ENCODE measurements around the gene COP1.

Gene COP1

DNA sequence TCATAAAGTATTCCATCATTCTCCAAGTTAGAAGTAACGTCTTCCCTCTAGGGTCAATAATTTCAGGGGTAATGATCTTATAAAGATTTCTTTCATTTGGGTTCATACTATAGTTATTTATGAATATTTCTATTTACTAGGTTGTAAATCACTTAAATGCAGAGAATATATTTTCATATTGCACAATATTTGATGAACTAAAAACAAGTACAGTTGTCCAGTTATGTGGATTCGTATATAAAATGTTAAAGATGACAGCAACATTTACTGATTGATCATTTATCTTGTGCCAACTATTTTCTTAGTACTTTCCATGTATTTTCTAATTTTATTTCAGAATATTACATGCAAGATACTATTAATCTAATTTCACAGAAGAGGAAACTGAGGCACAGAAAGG is 243.3 kb downstream of the COP1 start:
- DNase-seq (ENCODE audit: low read depth), result no peak

DNA sequence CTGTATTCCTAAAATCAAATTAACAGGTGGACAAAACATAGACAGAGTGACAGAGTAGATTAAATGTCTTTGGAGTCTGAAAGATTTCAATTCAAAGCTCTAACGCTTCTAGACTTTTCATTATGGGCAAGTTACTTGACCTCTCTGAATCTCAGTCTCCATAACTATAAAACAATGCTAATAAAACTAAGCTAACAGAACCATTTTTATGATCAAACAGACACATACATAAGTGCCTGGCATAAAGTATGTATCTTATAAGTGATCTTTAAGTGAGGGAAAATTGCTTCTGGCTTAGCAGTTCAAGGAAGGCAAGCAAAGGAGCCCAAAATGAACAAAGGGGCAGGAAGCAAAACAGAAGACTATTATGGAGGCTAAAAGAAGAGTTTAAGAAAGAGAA is 246.9 kb downstream of the COP1 start:
- DNase-seq (ENCODE audit: low read depth), result no peak

DNA sequence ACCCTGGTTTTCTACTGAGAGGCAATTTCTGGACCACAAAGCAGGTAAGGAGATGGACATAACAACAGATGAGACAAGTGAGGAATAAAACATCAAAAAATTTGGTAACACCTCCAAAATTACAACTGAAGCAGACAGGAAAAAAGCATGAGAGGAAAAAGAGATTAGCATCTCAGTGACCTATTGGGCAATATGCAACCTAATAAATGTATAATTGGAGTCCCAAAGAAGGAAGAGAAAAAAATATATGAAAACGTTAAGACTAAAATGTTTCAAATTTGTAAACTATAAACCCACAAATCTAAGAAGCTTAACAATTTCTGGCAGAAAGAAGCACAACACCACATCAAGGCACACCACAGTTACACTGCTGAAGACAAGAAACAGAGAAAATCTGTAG is 255.5 kb downstream of the COP1 start:
- no peak for DNase-seq (ENCODE audit: low read depth)

DNA sequence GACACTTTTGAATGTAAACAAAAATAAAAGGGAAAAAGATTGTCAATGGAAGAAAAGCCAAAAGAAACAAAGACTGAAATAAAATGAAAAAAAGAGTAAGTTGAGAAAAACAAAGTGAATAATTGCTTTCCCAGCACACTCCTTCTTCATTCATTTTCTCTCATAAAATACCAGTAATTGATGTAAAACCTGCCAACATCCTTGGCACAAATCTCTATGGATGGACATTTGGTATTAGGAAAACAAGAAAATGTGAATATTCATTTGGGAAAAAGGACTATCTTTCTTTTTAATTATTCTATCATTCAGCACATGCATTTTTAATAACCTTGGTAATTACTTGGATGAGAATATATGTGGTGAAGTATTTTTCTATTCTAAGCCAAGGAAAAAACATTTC is 259.3 kb downstream of the COP1 start:
- no peak for DNase-seq (ENCODE audit: low read depth)

DNA sequence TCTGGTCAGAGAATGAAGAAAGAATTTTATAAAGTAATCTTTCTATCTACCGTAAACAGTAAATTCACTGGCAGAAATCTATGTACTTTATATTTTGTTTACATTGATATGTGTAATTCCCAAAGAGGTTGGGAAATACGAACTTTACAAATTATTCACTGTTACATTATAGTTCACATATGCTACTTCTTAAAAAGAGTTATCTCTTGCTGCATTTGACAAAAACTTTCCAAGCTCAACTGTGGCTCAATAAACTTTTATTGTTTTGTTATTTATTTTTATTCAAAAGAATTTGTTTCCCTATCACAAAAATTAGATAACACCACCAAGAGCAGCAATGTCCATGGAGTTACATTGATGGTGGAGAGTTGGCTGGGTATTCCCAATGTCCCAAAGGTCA is 262.5 kb downstream of the COP1 start:
- no peak for DNase-seq (ENCODE audit: low read depth)

DNA sequence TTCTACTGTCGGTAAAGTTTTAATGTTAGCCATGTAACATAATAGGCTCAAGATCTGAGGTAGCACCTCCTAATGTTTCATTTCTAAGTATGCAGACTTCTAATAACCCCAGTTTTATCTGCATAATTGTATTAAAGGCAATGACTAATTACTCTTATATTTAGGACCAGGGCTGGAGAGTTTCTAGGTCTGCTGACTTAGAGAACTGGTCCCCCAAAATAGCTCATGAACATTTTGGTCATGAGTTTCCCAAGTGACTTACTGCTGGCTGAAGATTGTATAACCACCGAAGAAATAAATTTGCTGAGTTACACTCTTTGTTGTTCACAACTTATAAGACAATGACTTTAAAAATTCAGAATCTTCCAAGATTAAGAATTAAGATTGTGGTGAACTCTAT is 265.9 kb downstream of the COP1 start:
- DNase-seq (ENCODE audit: low read depth), result no peak

DNA sequence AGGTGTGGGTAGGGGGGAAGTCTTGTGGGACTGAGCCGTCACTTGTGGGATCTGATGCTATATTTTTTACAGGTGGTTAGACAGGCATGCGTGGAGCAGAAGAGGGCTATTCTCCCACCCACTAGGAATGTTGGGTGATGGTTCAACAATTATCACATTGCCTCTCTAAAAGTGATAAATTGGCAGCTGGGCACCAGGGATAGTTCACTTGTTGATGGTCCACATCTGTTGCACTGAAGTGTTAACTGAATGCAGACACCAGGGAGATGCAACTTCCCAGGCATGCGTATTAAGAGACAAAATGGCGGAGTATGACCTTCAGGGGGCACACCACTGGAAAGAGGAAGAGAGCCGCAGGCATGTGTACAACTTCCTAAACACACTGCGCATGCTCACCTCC is 270.4 kb downstream of the COP1 start:
- no peak for DNase-seq (ENCODE audit: low read depth)

DNA sequence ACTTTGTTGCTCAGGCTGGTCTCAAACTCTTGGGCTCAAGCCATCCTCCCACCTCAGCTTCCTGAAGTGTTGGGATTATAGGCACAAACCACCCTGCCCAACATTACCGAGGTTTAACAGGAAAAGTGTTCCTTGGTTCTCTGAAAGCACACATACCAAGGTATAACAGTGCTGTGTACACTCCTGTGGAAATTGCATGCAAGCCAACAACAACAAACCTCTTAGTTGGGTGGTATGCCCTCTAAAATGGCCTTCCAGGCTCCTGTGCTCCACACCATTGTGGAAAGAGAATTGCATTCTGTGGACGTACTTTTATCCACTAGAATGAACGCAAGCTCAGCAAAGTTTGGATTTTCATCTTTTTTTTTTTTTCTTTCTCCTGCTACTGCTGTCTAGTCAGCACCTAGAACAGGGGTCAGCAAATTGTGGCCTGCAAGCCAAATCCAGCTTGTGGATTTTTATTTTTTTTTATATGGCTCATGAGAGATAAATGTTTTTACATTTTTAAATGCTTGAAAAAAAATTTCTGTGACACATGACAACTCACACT is 271.4 kb downstream of the COP1 start:
- DNase-seq (ENCODE audit: low read depth), result no peak

DNA sequence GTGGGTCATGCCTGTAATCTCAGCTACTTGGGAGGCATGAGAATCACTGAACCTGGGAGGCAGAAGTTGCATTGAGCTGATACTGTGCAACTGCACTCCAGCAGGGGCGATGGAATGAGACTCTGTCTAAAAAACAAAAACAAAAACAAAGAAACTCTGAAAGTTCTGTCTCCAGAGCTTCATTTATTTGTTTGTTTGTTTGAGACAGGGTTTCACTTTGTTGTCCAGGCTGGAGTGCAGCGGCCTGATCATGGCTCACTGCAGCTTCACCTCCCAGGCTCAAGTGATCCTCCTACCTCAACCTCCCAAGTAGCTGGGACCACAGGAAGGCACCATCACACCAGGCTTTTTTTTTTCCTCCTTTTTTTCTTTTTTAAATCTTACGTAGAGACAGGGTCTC is 271.9 kb downstream of the COP1 start:
- DNase-seq (ENCODE audit: low read depth), result no peak

DNA sequence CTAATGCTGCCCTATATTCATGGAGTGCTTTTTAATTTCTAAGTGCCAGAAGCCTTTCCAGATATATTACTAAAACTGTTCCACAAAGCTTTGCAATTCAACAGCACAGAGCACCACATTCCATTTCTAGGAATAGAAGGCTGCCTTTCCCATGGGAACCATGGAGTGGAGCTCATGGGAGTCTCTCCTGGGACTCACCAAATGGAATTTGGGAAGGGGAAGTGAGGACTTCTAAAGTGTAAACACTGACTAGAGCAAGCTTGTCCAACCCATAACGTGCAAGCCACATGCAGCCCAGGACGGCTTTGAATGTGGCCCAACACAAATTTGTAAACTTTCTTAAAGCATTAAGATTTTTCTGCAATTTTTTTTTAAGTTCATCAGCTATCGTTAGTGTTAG is 273.3 kb downstream of the COP1 start:
- peak; percentile 29 for DNase-seq (ENCODE audit: low read depth)

DNA sequence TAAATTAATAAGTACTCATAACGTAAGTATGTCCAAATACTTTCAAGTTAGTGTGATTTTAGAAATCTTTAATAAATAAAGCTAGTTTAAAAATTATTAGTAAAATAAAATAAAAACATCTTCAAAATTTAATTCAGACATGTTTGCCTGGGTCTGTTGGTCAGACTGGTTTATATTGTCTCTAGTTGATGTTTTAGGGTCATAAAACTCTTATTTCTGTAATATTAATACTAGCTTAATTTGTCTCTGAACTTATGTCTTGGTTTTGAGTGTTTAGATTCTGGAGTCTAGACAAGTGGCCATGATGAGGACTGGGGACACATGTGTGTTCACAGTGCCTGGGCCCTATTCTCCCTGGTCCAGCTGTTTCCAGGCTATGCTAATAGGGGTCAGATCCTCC is 279.1 kb downstream of the COP1 start:
- DNase-seq (ENCODE audit: low read depth), result no peak

DNA sequence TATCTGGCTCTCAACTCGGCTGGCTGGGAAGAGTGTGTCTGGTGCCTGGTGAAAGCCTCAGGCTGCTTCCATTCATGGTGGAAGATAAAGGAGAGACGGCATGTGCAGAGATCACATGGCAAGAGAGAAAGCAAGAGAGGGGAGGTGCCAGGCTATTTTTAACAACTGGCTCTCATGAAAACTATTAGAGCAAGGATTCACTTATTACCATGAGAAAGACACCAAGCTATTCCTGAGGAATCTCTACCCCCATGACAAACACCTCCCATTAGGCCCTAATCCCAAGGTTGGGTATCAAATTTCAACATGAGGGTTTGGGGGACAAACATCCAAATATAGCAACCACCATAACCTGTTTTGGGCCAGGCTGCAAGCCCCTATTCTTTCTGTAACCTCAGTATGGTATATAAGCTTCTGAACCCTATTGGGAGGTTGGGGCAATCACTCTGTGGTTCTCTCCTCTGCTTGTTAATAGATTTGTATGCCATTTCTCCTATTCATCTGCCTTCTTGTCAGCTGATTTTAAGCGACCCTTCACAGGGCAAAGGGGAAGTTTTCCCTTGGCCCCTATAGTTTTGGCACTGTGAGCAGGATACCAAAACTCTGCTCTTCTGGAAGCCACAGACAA is 284.7 kb downstream of the COP1 start:
- DNase-seq (ENCODE audit: low read depth), result no peak

DNA sequence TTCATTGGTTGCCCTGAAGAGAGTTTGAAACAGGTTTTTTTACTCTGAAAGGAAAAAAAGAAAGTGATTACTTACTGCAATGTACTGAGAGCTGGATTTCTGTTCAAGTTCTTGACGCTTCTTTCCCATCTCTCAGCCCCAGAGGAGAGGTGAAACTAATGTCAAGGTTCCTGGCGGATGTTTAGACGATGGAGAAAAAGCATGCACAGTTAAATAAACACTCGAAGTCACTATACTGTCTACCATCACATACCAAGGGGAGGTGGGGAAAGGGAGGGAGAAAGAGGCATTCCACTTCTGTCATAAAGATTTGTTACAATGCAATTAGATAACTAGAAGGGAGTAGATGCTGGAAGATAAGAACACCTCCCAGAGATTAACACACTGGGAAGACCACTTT is 286.7 kb downstream of the COP1 start:
- no peak for DNase-seq (ENCODE audit: low read depth)

DNA sequence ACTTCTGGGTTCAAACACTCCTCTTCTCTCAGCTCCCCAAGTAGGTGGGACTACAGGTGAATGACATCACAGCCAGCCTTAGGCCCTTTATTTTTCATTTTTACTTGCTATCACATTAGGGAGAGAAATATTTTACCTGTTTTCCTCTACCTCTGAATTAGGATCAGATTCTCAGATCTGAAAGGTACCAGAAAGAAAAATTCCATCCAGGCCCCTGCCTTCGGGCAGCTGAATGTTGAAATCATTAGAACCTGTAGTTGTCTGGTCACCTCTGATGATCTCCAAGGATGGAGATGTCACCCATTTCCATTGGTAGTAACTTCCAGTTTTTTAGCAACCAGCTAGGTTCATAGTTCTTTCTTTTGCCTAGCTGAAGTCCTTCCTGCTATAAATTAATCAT is 288.1 kb downstream of the COP1 start:
- DNase-seq (ENCODE audit: low read depth), result no peak

DNA sequence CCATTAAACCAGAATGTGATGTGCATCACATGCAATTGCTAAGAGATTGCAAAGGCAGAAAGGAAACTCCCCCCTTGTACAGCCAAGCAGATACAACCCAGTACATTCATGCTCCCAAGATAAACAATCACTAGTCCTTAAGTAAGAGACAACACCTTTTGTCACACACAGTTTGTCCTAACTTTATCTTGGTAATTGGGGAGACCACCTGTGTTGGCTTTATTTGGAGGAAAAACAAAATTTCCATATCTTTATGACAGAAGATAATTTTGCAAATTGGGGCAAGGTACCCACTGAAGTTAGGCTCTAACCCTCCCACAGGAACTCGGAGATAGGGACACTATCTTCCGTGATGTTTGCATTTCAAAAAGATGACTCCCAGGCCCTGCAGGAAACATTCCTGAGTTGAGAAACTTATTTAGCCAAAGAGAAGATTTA is 288.7 kb downstream of the COP1 start:
- DNase-seq (ENCODE audit: low read depth), result no peak

DNA sequence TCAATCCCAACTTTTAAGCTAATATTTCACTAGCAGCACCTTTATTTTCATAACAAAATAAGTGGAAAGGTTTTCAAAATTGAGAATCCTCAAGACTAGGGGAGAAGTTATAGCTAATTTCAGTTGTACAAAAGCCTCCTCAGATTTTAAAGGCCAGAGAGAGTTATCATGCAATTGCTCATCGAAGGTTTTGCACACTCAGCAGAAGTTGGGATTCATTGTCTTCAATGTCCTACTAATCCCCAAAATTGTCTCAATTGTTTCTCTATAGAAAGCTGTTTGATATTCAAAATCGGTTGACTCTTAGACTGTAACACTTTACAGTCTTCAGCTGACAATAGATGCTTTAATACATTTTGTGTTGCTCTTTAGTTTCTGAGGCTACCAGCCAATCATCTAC is 293.0 kb downstream of the COP1 start:
- no peak for DNase-seq (ENCODE audit: low read depth)

DNA sequence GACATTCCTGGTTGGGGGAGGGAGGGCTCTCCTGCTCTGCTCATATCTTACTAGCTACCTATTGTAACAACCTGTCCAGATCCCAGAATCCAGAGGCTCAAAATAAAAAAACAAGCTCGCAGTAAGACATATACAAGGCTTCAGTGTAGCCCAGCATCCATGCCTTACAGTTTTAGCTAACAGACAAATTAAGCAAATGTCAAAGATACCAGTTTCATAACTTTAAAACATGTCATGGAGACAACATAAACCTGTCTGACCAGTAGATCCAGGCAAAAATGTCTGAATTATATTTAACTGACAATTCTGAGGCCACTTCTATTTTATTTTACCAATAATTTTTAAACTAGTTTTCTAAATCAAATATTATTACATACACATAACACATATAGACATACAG is 295.9 kb downstream of the COP1 start:
- no peak for DNase-seq (ENCODE audit: low read depth)

DNA sequence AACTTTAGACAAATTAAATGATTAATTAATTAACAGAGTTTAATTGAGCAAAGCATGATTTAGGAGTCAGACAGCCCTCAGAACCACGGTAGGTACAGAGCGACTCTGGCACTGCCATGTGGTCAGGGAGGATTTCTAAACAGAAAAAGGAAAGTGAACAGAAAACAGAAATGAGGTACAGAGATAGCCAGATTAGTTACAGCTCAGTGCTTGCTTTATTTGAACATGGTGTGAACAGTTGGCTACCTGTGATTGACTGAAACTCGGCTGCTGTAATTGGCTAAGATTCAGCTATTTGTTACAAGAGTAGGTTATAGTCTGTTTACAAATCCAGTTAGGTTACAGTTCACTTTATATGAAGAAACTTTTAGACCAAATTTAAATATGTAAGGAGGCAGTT is 300.7 kb downstream of the COP1 start:
- no peak for DNase-seq (ENCODE audit: low read depth)

DNA sequence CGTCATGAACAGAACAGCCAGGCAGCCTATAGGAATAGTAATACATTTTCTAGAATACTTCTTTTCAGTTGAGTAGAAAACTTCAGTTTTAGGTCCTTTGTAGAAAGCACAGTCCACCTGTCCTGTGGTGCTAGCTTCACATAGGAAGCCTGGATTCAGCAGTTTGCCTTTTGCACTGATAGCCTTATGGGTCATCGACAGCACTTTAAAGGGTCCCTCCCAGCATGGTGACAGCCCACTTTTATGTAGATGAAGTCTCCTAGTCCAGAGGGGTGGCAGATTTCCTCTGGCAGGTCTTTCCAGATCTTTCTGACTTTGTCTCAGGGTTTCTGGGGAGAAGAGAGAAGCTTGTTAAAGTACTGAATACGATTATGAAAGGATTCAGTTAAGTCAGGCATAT is 302.3 kb downstream of the COP1 start:
- DNase-seq (ENCODE audit: low read depth), result no peak

DNA sequence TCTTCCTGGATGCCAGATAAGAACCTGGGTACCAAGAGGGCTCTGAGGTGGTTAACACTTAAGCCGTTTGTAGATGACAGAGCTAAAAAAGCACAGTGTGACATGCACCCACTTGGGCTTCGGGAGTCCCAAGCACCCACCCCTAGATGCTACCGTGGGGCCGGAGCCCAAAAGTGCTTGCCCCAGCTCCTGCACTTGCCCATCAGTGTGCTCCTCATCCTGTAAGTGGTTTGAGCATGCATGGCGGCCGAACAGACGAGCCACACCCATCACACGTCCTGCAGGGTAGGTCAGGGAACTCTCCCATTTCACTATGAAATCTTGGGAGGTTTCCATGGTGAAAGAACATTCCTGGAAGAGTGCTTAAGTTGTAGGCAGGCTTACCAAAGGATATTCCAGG is 304.8 kb downstream of the COP1 start:
- no peak for DNase-seq (ENCODE audit: low read depth)

DNA sequence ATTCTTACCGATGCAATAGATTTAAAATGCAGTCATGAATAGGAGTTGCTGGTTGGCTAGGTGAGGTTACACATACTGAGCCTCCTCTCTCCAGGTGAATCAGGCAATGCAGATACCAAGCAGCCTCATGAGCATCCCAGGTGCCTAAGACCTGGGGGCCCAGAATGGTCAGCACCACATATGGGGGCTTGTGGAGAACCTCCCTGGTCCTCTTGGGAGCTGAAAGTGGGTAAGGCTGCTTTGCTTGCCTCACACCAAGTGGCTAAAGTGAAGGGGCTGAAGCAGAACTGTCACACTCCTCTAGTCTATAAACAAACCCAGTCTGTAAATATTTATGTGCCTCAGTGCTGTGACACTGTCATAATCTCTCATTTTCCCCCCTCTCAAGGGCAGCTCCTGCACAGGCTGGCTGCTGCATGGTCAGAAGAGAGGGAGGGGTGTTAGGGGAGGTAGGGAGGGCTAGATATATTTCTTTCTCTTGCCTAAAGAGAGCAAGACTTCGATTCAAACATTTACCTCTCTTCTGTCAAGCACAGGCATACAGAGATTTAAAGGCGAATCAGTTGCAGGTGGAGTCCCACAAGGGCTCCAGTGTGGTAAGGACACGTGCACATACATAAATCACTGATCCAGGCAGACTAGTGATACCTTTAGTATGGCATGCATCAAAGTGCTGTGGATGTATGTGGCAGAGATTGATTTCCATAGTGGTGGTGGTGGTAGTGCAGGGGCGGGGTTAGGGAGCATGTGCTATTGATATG is 305.8 kb downstream of the COP1 start:
- no peak for DNase-seq (ENCODE audit: low read depth)

DNA sequence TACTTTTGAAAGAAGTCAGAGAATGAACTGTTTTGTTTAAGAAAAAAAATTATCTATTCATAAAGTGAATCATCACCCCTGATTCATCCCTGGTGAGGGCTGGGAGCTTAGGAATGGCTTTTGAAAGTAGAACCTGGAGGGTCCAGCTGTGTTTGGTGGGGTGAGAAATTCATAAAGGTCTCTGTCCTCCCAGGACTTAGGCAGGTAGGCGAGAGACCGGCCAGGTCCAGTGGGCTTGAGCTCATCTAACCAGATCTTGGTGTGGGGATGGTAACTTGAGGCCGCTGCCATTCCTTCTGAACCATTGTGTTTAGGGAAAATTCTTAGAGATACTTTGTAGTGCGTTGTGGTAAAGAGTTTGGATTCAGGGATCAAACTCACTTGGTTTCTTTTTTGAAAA is 306.9 kb downstream of the COP1 start:
- no peak for DNase-seq (ENCODE audit: low read depth)

DNA sequence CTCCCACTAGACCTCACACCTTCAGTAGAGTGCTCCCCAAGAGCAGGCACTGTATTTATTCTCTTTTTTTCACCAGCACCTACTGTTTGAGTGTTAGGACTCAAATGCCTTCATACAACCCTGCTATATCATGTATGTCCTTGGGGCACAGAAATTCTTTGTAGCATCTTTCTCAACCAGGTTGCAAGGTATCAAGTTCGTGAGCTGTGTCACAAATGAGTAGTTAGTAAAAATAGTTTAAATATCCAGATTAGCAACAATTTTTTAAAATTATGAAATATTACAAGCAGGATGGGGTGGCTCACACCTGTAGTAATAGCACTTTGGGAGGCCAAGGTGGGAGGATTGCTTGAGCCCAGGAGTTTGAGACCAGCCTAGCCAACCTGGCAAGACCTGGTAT is 311.1 kb downstream of the COP1 start:
- no peak for DNase-seq (ENCODE audit: low read depth)

Data from fibroblast of gingiva (primary cell).